PC-3 (cell line): ENCODE results near the gene TMEM178A.

Experiments
- CTCF ChIP-seq: fragments of 300-600 bp; sonication (generic); conservative IDR thresholded peaks from 2 replicates; pipeline ENCODE4 v1.5.1; 2017; ENCODE audit warnings: antibody characterized with exemption, low read depth, mild to moderate bottlenecking, low read length
- EZH2 ChIP-seq: fragments of 300-600 bp; sonication (generic); IDR thresholded peaks from one replicate; pipeline ENCODE4 v1.6.1; 2017; ENCODE audit warnings: antibody characterized with exemption, mild to moderate bottlenecking, low read length; ENCODE audit not compliant: unreplicated experiment
- EZH2phosphoT487 ChIP-seq: fragments of 300-600 bp; sonication (generic); IDR thresholded peaks from 2 replicates; pipeline ENCODE4 v1.6.1; 2018; ENCODE audit warnings: mild to moderate bottlenecking, antibody characterized with exemption, low read length, borderline replicate concordance

GRCh38 chr2:39658371-39658770, 7.3 kb upstream of the TMEM178A start:
- TF ChIP-seq CTCF (no peak), EZH2phosphoT487 (no peak), EZH2 (no peak)
